Skeletal muscle satellite cell (primary cell): ENCODE results near the gene ZNF516.
A peak's percentile ranks its signal among the peaks of the same experiment; 100 is the strongest.

Source experiments
- H3K27me3 ChIP-seq: 2 replicates; pipeline ENCODE4 v1.7.0; 2013; ENCODE audit warnings: low read length; ENCODE audit not compliant: control insufficient read depth, insufficient read depth
- H3K36me3 ChIP-seq: 2 replicates; pipeline ENCODE4 v1.7.0; 2013; ENCODE audit warnings: mild to moderate bottlenecking, control low read depth, low read length; ENCODE audit not compliant: insufficient read depth
- H3K4me1 ChIP-seq: 2 replicates; pipeline ENCODE4 v1.7.0; 2013; ENCODE audit warnings: low read length; ENCODE audit not compliant: control insufficient read depth, insufficient read depth
- H3K4me2 ChIP-seq: 2 replicates; pipeline ENCODE4 v1.7.0; 2013; ENCODE audit warnings: mild to moderate bottlenecking, low read length
- H3K4me3 ChIP-seq: 2 replicates; pipeline ENCODE4 v1.7.0; 2013; ENCODE audit warnings: low read length
- H3K9ac ChIP-seq: 2 replicates; pipeline ENCODE4 v1.7.0; 2013; ENCODE audit warnings: mild to moderate bottlenecking, low read depth, low read length, moderate library complexity
- H3K9me3 ChIP-seq: replicated peaks from 2 replicates; pipeline ENCODE4 v1.7.0; 2013; ENCODE audit warnings: mild to moderate bottlenecking, control low read depth, low read length

The ZNF516 gene

DNA sequence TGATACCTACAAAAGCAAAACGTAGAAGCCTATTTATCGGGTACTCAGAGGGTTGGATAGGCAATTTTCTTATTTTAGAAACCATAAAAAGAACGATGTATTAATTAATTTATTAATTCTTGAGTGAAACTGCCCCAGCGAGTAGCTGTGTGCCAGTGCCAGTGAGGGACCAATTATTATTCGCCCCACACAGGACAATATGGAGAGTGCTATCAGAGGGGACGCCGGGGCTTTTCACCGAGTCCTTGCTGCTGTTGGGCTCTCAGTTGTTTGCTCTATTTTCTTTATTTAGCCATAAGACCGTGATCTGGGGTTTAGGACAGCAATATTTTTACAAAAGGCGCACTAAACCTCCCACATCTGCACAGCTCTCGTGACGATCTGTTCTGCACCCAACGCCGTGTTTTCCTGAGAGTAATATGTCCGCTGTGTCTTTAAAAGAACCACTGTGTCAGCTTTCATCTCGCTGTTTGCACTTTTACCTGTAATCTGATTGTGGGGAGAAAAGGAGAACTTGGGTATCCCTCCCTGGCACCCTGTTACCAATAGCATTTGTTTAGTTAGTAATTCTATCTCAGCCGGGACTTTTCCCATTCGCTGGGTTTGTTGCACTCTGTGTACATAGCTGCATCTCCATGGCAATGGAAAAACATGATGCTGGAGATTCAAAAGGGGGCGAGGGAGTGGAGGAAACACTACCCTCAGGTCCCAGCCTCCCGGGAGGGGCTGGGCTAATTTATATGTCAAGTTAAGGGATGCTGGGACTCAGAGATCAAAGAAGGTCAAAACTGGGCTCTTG, 30.1 kb upstream of the ZNF516 start:
- Histone ChIP-seq H3K36me3 (no peaks in the 10 kb centered on the region), H3K4me3 (peak overlapping the region; percentile 70), H3K27me3 (peaks cover 46% of the 10 kb centered on the region), H3K9me3 (no peaks in the 10 kb centered on the region), H3K9ac (peak overlapping the region; percentile 65), H3K4me1 (peaks cover 18% of the 10 kb centered on the region), H3K4me2 (peak overlapping the region; percentile 78)

DNA sequence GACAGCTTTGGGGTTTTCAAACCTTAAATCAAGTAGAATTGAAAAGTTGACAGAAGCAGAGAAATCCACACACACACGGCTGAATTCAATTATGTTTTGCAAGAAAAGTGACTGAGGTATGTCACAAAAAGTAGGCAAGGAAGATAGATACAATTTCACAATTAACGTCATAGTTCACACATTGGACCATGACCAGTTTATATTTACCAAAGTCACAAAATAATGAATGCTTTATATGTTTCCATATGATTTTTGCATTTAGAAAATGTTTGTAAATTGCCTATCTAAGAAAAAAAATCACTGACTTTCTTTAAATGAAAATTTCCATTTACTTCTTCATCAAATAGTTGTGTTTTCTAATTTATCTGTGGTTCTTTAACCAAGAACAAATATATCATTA, 29.4 kb upstream of the ZNF516 start:
- H3K4me1 ChIP-seq = peaks cover 18% of the 10 kb centered on the region
- H3K9ac ChIP-seq = no peak overlapping the region
- H3K4me2 ChIP-seq = peak overlapping the region; percentile 78
- H3K4me3 ChIP-seq = no peak overlapping the region
- H3K9me3 ChIP-seq = no peaks in the 10 kb centered on the region
- peaks cover 48% of the 10 kb centered on the region for H3K27me3 ChIP-seq
- no peaks in the 10 kb centered on the region for H3K36me3 ChIP-seq

DNA sequence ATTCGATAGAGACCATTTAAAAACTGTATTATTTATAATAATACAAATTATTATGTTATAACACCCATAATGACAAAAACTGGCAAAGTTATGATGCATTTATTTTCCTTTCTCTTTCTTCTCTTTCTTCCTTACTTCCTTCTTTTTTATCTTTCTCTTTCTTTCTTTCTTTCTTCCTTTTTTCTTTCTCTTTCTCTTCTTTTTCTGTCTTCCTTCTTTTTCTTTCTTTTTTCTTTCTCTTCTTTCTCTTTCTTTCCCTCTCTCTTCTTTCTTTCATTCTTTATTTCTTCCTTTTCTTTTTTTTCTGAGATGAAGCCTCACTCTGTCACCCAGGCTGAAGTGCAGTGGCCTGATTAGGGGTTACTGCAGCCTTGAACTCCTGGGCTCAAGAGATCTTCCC, 27.5 kb upstream of the ZNF516 start:
- no peak overlapping the region for H3K9ac ChIP-seq
- H3K27me3 ChIP-seq = peaks cover 60% of the 10 kb centered on the region
- H3K4me1 ChIP-seq = peaks cover 20% of the 10 kb centered on the region
- no peak overlapping the region for H3K4me2 ChIP-seq
- H3K9me3 ChIP-seq = no peaks in the 10 kb centered on the region
- H3K4me3 ChIP-seq = no peak overlapping the region
- no peaks in the 10 kb centered on the region for H3K36me3 ChIP-seq

DNA sequence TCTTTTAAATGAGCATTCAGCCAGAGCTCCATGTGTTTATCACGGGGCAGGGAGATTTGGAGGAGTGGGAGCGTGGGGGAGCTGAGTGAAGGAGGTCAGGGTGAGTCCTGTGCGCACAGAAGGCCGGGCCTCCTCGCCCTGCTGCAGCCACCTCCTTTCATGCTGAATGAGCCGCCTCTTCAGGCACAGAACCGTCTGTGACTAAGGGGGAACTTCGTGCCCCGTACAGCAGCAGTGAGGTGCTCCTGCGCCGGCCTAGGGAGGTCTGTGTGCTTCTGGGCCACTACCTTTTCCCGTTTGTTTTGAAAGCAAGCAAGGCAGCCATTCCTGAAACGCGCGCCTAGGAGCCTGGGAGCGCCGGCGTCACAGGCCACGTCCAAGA, 27.1 kb upstream of the ZNF516 start:
- Histone ChIP-seq H3K27me3 (peaks cover 57% of the 10 kb centered on the region), H3K4me3 (no peak overlapping the region), H3K9me3 (no peaks in the 10 kb centered on the region), H3K4me2 (no peak overlapping the region), H3K4me1 (peaks cover 20% of the 10 kb centered on the region), H3K36me3 (no peaks in the 10 kb centered on the region), H3K9ac (no peak overlapping the region)

DNA sequence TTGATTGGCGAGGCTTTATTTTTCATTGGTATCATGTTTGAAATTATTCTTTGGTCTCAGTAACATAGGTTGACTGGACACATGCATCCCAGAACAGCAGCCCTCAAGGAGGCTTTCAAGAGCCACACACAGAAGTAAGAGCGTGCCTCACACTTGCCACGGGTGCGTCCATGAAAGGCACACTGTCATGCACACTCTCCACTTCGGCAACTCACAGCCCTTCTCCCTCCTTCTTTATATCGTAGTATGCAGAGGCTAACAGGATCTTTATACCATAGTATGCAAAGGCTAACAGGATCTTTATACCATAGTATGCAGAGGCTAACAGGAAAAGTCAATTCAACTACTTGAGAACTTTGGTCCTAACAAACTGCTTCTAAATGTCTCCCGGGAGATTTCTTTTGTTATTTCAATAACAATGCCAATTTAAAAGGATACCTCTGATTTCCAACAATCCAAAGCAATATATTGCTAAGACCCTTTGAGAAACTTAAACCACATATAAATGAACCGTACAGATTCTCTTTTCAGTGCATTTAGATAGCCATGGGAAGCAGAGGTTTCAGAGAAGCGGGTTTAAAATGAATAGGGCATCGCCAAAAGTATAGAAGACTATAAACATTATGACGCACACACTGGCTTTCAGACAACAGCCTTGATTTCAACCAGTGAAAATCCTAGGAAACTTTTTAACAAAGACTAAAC, 26.5 kb upstream of the ZNF516 start:
- Histone ChIP-seq H3K4me2 (no peak overlapping the region), H3K4me3 (no peak overlapping the region)

DNA sequence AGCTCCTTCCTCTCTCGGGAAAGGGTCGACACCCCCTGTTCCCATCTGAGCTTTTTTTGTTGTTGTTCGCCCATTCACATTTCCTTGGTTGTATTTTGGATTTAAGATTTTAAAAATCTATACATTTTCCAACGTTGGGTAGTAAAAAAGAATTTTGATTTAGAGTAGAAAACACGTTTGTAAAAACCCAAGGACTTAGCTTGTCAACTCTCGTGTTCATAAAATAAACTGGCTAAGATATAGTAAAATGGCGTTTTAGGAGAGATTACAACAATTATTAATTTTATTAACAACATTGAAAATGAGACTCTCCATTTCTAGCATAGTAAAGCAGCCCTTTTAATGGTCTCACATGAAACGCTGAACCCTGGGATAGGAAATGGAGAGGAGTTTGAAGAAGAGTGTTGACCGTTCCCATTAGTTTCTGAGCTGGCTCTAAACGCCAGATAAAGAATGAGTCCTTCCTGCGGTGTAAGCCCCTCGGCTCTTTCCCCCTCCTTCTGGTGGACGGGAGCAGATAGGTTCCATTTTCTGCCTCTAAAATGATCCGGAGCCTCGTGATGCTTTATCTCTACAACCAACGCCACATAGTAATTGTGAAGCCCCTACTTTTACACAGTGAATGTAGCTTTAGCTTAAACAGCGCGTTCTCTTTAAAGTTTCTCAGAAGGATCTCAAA, 24.0 kb upstream of the ZNF516 start:
- peak overlapping the region; percentile 70 for H3K9ac ChIP-seq
- H3K4me2 ChIP-seq = peak overlapping the region; percentile 93
- peaks cover 27% of the 10 kb centered on the region for H3K27me3 ChIP-seq
- no peaks in the 10 kb centered on the region for H3K9me3 ChIP-seq
- H3K36me3 ChIP-seq = no peaks in the 10 kb centered on the region
- H3K4me1 ChIP-seq = peaks cover 15% of the 10 kb centered on the region
- peak overlapping the region; percentile 70 for H3K4me3 ChIP-seq

More for the DNA sequence above, 26.5 kb upstream of the ZNF516 start:
- Histone ChIP-seq H3K27me3 (peaks cover 52% of the 10 kb centered on the region), H3K9ac (no peak overlapping the region), H3K4me1 (peaks cover 20% of the 10 kb centered on the region), H3K9me3 (no peaks in the 10 kb centered on the region), H3K36me3 (no peaks in the 10 kb centered on the region)

DNA sequence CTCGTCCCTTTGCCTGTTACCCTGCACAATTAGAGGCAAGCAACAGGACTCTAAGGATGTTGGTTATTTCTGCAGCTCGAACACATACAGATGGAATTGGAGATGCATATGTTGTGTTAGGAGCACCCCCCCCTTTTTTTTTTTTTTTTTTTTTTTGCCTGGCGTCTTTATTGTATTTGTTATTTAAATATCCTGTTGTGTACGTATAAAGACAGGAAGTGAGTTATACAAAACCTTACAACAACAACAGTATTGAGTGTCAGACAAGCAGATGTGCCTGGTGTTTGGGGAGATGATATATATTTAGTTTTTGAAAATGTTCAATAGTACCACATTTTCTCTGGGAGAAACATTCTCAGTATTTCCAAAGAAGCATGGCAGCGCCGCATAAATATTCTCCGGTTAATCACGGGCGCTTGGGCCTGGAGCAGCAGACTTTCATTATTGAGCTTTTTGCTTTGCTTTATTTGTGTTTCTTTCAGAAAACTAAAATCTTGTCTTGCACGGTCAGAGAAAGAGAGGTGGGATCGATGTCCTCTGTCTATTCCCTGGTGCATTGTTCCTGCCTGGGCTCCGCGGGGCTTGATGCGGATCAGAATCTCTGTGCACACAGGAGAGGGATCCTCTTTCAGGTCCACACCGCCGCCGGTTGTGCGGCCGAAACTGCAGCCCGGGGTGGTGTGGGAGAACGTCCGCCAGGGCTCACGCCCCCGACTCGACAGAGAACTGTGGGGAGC, 23.2 kb upstream of the ZNF516 start:
- peak overlapping the region; percentile 70 for H3K4me3 ChIP-seq
- no peaks in the 10 kb centered on the region for H3K9me3 ChIP-seq
- peaks cover 15% of the 10 kb centered on the region for H3K4me1 ChIP-seq
- H3K27me3 ChIP-seq = peaks cover 23% of the 10 kb centered on the region
- peak overlapping the region; percentile 70 for H3K9ac ChIP-seq
- peak overlapping the region; percentile 93 for H3K4me2 ChIP-seq
- no peaks in the 10 kb centered on the region for H3K36me3 ChIP-seq

DNA sequence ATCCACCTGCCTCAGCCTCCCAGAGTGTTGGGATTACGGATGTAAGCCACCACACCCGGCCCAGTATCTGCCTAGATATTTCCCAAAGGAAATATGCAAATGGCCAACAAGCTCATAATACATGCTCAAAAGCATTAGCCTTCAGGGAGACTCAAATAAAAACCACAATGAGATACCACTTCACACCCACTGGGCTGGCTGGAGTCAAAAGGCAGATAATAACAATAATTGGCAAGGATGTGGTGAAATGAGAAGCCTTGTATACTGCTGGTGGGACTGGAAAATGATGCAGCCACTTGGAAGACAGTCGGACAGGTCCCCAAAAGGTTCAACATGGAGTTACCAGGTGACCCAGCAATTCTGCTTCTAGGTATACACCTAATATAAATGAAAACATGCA, 20.5 kb upstream of the ZNF516 start:
- no peak overlapping the region for H3K9ac ChIP-seq
- H3K4me3 ChIP-seq = no peak overlapping the region
- H3K4me1 ChIP-seq = peaks cover 15% of the 10 kb centered on the region
- H3K9me3 ChIP-seq = no peaks in the 10 kb centered on the region
- H3K27me3 ChIP-seq = peaks cover 17% of the 10 kb centered on the region
- no peaks in the 10 kb centered on the region for H3K36me3 ChIP-seq
- no peak overlapping the region for H3K4me2 ChIP-seq

DNA sequence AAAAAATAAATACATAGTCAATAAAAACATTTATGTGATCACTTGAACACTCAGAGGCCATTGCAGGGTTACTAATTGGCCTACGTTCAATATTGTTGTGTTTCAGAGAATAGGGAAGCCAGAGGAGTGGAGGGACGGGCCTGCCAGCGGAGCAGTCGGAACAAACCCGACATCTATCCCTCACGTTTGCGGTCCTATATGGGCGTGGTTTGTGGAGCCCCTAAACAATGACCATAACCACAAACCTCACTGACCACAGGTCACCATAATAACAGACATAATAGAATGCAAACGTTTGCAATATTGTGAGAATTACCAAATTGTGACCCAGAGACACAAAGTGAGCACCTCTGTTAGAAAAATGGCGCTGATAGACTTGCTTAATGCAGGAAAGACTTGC, 19.5 kb upstream of the ZNF516 start:
- H3K4me3 ChIP-seq = no peak overlapping the region

DNA sequence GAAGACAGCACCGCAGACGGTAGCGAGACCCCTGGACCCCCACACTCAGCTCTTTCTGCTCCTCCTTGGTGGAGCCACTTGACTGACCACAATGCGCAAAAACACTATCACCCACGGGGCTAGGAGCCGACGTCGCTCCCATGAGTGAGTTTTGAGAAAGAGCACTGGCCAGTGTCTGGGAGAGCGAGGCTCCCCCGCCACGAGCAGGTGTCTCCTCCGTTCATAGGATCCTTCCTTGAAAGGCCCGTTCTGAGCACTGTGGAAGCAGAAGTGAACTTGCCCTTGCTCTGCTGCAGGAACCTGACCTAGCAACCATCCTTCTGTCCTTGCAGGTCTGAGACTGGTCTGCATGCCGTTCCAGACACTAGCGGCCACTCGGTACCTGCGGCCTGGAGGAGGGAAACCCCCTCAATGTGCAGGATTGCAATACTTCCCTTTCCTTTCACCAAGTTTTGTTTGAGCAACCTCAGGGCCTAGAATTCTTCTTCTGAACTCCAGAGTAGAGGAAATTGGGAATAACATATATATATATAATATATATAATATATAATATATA, 12.9 kb upstream of the ZNF516 start:
- H3K27me3 ChIP-seq = peaks cover 19% of the 10 kb centered on the region
- H3K9ac ChIP-seq = no peak overlapping the region
- H3K4me2 ChIP-seq = no peak overlapping the region
- H3K4me1 ChIP-seq = no peaks in the 10 kb centered on the region
- H3K4me3 ChIP-seq = no peak overlapping the region
- no peaks in the 10 kb centered on the region for H3K9me3 ChIP-seq
- no peaks in the 10 kb centered on the region for H3K36me3 ChIP-seq

More for the DNA sequence above, 19.5 kb upstream of the ZNF516 start:
- peaks cover 15% of the 10 kb centered on the region for H3K4me1 ChIP-seq
- no peaks in the 10 kb centered on the region for H3K9me3 ChIP-seq
- H3K9ac ChIP-seq = no peak overlapping the region
- H3K36me3 ChIP-seq = no peaks in the 10 kb centered on the region
- H3K4me2 ChIP-seq = no peak overlapping the region
- H3K27me3 ChIP-seq = peaks cover 20% of the 10 kb centered on the region
